Ectodermal cell (in vitro differentiated cells): ENCODE data around the gene ZP3.
"Not testable (repeated sequence)": the region's sequence is repeated elsewhere in the genome, so short reads cannot be mapped to it uniquely, and the experiment has no call there.

Experiments
- H3K27ac ChIP-seq: 2 replicates; pipeline ENCODE4 v1.7.0; 2013; ENCODE audit warnings: mild to moderate bottlenecking, low read depth, low read length; ENCODE audit not compliant: insufficient read depth, poor library complexity, severe bottlenecking
- H3K27me3 ChIP-seq: 2 replicates; pipeline ENCODE4 v1.7.0; 2013; ENCODE audit warnings: mild to moderate bottlenecking, low read length; ENCODE audit not compliant: insufficient read depth, control insufficient read depth, poor library complexity, severe bottlenecking
- H3K36me3 ChIP-seq: one replicate; pipeline ENCODE4 v1.7.0; 2013; ENCODE audit warnings: low read length; ENCODE audit not compliant: control insufficient read depth, insufficient read depth
- H3K4me1 ChIP-seq: one replicate; pipeline ENCODE4 v1.7.0; 2013; ENCODE audit warnings: low read length; ENCODE audit not compliant: control insufficient read depth, insufficient read depth
- H3K4me3 ChIP-seq: 2 replicates; pipeline ENCODE4 v1.7.0; 2013; ENCODE audit warnings: low read depth, low read length, control low read depth; ENCODE audit not compliant: insufficient read depth
- H3K9me3 ChIP-seq: 2 replicates; pipeline ENCODE4 v1.7.0; 2013; ENCODE audit warnings: mild to moderate bottlenecking, low read length, moderate library complexity; ENCODE audit not compliant: control insufficient read depth
- WGBS, 2 experiments: methylation state at CpG; one replicate each; pipeline ENCODE4 v1.1.7; 2013; ENCODE audit warnings: missing lambda C conversion rate in 2 of 2; 5-methylcytosine and 5-hydroxymethylcytosine counted together

The ZP3 gene

DNA sequence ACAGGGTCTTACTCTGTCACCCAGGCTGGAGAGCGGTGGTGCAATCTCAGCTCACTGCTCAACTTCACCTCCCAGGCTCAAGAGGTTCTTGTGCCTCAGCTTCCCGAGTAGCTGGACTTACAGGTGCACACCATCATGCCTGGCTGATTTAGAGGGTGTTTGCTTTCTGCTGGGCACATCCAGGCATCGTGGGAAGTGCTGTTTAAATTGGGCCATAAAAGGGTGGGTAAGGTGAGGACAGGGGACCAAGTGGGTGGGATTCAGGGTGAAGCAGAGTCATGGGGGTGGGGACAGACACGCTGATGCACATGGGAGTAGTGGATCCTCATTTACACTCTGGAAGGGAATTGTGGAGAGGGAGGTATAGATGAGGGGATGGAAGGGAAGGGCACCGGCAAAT, 40.2 kb downstream of the ZP3 start:
- H3K4me1 ChIP-seq, H3K9me3 ChIP-seq, H3K36me3 ChIP-seq, H3K27ac ChIP-seq, H3K4me3 ChIP-seq, H3K27me3 ChIP-seq: not testable (repeated sequence)
- 88% methylated on average over 4 of the region's 5 CpGs for WGBS, 2 experiments

DNA sequence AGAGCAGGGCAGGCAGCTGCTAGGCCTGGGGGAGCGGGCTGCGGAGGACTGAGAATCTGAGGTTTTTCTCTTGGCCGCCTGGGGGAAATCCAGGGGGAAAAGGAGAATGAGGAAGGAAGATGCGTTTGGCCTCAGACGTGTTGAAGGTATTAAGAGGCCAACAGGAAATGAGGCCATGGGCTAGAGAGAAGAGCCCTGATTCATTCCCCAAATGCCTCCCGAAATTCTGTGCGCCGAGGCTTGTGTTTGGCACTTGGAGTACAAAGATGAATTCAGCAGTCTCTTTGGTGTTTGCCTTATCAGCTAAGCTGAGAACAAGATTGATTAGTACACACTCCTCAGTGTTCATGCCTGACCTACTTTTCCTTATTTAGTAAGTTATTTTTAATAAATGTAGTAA, 41.2 kb downstream of the ZP3 start:
- not testable (repeated sequence) for H3K4me3 ChIP-seq, H3K36me3 ChIP-seq, H3K9me3 ChIP-seq, H3K27me3 ChIP-seq, H3K27ac ChIP-seq, H3K4me1 ChIP-seq
- no CpG with 5 or more reads among the region's 8 CpGs for WGBS, 2 experiments

DNA sequence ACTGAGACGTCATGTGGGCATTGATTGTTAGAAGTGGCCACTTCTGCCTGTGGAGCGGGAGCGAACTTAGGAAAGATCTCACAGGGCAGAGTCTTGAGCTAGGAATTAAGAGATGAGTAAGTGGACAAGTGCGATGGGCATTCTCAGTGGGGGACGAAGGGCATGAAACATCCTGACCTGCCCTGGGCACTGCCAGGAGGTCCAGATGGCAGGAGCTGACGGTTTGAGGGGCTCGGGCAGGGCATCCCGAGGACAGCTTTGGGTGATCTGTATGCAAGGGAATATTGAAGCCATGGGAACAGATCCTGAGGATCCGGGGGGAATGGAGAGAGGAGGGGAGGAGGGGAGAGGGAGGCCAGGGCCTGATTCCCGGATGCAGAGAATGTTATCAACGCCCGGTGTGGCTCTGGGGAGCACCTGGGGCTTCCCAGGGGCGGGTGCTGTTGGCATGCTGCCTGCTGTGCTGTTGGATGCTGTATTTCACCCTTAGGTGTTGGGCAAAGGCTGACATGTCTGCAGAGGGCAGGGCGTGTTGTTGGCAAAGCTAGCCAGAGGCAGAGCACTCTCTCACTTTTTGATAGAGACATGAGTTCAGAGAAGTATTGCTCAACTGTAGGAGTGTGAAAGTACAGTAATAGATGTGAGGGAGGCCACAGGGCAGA, 43.1 kb downstream of the ZP3 start:
- not testable (repeated sequence) for H3K27me3 ChIP-seq, H3K9me3 ChIP-seq, H3K4me3 ChIP-seq, H3K4me1 ChIP-seq, H3K27ac ChIP-seq, H3K36me3 ChIP-seq
- 94 to 95% methylated on average over 10 of the region's 14 CpGs for WGBS, 2 experiments

DNA sequence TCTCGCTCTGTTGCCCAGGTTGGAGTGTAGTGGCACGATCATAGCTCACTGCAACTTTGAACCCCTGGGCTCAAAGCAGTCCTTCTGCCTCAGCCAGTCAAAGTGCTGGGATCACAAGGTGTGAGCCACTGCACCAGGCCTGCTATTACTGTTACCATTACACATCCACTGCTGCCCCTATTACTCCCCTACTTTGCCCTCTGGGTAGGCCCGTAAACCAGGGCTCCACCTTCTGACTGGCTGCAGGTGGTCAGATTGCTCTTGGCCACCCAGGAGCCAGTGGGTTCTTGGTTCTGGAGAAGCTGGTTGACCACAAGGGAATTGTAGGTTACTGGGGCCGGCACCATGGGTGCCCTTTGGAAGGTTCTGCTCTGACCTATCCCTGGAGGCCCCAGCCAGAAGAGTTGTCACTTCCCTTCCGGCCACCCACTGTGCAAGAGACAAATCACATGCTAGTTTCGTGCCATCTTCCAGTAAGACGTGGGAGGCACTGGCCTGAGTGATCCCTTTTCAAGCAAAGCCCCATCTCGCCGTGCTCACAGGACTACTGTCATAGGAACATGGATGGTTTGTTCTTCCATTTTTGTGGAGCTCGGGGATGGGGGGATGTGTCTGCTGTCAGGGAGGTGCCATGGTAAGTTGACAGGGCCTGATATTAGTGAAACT, 46.9 kb downstream of the ZP3 start:
- H3K4me3 ChIP-seq, H3K27me3 ChIP-seq, H3K27ac ChIP-seq, H3K4me1 ChIP-seq, H3K9me3 ChIP-seq, H3K36me3 ChIP-seq: not testable (repeated sequence)
- WGBS, 2 experiments: 87 to 94% methylated on average over 8 of the region's 10 CpGs

DNA sequence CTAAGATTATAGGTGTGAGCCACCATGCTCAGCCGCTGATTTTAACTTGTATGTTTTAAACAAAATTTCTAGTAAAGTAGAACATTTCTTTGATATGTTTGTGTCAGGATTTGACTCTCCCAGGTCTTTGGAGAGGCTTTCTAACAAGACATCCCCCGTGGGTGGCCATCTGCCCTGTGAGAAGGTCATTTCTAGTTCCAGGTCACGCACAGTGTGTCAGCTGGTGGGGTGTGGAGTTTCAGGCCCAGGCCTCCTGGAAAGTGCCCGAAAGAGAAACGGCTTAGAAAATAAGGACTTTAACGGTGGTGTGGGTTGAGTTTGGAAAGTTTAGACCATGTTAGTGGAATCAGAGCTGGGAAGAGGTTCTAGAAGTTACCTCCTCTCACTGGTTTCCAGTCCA, 48.3 kb downstream of the ZP3 start:
- not testable (repeated sequence) for H3K27me3 ChIP-seq, H3K4me3 ChIP-seq, H3K9me3 ChIP-seq, H3K27ac ChIP-seq, H3K4me1 ChIP-seq, H3K36me3 ChIP-seq
- WGBS, 2 experiments: 100% methylated on average over 1 of the region's 6 CpGs; no CpG with 5 or more reads in 1 of the 2 experiments

DNA sequence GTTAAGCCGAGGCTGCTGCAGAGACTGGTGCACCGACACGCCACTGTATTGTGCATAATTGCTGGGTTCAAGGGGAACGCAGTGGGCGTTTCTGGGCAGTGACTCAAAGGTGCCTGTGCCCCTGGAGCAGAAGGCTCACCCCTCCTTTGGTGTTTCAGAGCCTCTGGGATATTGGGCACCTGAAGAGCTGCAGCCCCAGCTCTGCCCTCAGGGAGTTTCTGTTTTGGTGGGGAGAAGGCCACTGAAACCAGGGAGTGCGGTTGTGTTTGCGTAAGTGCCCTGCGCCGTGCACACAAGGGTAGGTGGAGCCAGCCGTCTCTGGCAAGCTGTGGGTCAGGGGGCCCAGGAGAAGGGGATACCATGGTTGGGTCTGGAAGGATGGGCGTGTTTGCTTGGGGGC, 51.5 kb downstream of the ZP3 start:
- WGBS, 2 experiments: 87 to 94% methylated on average over 2 of the region's 11 CpGs
- not testable (repeated sequence) for H3K27ac ChIP-seq, H3K9me3 ChIP-seq, H3K4me3 ChIP-seq, H3K4me1 ChIP-seq, H3K36me3 ChIP-seq, H3K27me3 ChIP-seq

DNA sequence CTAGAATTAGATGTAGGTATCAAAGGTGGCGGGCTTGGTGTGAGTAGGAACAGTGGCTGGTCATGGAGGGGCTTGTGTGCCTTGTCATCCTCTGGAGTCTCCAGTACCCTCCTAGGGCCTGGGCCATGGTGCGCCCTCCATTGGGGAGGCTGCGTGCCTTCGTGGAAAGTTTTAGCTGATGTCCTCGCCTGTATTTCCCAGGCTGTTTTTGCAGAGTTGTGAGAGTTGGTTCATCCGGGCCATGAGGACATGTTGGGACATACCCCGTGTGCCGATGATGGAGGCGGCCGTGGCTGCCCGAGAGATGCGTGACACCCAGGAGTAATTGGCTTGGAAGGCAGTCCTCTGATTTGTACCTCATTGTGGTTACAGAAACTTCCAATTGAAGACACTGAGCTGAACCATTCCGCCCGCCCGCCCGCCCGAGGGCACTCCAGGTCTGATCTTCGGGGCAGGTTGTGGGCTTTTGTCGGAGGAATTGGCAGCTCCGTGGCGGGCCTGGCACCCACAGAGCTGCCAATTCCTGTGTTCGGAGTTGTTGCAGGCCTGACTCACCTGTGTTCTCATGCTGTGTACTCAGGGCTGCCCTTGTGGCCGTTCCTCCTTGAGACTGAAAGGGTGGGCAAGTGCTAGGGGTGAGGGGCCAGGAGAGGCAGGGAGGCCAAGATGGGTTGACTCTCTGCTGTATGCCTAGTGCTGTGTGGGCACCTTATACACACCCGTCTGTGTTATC, 52.2 kb downstream of the ZP3 start:
- WGBS, 2 experiments: 95 to 98% methylated on average over 16 to 18 of the region's 24 CpGs
- not testable (repeated sequence) for H3K9me3 ChIP-seq, H3K4me1 ChIP-seq, H3K4me3 ChIP-seq, H3K36me3 ChIP-seq, H3K27me3 ChIP-seq, H3K27ac ChIP-seq

DNA sequence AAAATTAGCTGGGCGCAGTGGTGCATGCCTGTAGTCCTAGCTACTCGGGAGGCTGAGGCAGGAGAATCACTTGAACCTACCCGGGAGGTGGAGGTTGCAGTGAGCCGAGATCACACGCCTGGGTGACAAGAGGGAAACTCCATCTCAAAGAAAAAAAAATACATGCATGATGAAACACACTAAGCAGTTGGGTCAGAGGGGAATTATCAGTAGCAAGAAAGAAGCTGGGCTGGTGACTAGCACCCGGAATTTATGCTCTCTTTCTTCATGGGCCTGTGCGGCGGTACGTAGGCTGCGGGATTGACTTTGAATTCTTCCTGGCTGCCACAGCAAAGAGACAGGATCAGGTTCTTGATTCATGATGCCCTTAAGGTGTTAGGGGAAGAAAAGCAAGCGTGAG, 54.9 kb downstream of the ZP3 start:
- WGBS, 2 experiments: 94% methylated on average over 10 of the region's 11 CpGs
- not testable (repeated sequence) for H3K27ac ChIP-seq, H3K4me3 ChIP-seq, H3K9me3 ChIP-seq, H3K27me3 ChIP-seq, H3K36me3 ChIP-seq, H3K4me1 ChIP-seq

DNA sequence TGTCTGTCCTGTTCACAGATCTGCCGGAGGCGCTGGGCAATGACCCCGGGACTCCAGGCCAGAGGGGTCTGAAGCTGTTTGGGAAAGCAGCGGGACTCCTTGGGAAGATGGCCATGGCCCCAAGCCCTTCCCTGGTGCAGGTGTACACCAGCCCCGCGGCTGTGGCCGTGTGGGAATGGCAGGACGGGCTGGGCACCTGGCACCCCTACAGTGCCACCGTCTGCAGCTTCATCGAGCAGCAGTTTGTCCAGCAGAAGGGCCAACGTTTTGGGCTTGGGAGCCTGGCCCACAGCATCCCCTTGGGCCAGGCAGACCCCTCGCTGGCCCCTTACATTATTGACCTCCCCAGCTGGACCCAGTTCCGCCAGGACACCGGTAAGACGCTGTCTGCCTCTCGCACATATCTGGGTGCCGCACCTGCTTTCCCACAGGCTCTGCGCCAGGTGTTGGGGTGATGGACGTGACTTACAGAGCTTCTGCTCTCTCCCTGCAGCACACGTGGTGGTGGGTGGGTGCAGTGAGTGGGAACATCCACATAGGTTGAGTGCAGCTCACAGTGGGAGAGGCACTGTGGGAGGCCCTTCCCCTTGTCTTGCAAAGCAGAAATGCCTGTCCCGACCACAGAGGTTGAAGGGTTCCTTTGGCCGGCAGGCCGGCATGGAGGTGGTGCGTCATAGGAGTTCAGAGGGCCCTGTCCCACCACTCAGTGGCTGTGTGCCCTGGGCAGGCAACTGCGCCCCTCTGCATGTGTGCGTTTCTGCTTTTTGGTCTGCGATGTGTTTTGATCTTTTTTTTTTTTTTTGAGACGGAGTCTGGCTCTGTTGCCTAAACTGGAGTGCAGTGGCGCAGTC, 55.9 kb downstream of the ZP3 start:
- H3K9me3 ChIP-seq, H3K4me1 ChIP-seq, H3K36me3 ChIP-seq, H3K27me3 ChIP-seq, H3K4me3 ChIP-seq, H3K27ac ChIP-seq: not testable (repeated sequence)
- 82 to 83% methylated on average over 21 to 23 of the region's 29 CpGs for WGBS, 2 experiments

DNA sequence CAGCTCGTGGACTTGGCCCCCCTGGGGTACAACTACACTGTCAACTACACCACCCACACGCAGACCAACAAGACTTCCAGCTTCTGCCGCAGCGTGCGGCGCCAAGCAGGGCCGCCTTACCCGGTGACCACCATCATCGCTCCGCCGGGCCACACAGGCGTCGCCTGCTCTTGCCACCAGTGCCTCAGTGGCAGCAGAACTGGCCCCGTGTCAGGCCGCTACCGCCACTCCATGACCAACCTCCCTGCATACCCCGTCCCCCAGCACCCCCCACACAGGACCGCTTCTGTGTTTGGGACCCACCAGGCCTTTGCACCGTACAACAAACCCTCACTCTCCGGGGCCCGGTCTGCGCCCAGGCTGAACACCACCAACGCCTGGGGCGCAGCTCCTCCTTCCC, 57.9 kb downstream of the ZP3 start:
- not testable (repeated sequence) for H3K4me1 ChIP-seq, H3K27me3 ChIP-seq, H3K9me3 ChIP-seq, H3K4me3 ChIP-seq, H3K27ac ChIP-seq, H3K36me3 ChIP-seq
- WGBS, 2 experiments: 95% methylated on average over 24 of the region's 24 CpGs
